Measurements from ENCODE around the gene DCT.

Gene DCT

GRCh38 chr13:94444826-94445225 is 34.7 kb downstream of the DCT start:
- FAIRE-seq, result no peak

GRCh38 chr13:94435604-94436226 is 43.8 kb downstream of the DCT start:
- peak; percentile 99 for FAIRE-seq

- FAIRE-seq, result no peak
These were observed 46.2 kb downstream of the DCT start for GRCh38 chr13:94433055-94433961.

GRCh38 chr13:94431987-94432386 is 47.5 kb downstream of the DCT start:
- FAIRE-seq, result no peak

GRCh38 chr13:94431574-94431973 is 47.9 kb downstream of the DCT start:
- no peak for FAIRE-seq

- no peak for FAIRE-seq
These were observed 52.0 kb downstream of the DCT start for GRCh38 chr13:94427313-94427953.

- FAIRE-seq, result no peak
These were observed 59.6 kb downstream of the DCT start for GRCh38 chr13:94419925-94420305.

- no peak for FAIRE-seq
These were observed 60.1 kb downstream of the DCT start for GRCh38 chr13:94419304-94419924.

- no peak for FAIRE-seq
These were observed 62.2 kb downstream of the DCT start for GRCh38 chr13:94417294-94417693.

- FAIRE-seq, result no peak
These were observed 62.9 kb downstream of the DCT start for GRCh38 chr13:94416454-94417080.

GRCh38 chr13:94415500-94416237 is 63.8 kb downstream of the DCT start:
- FAIRE-seq, result peak; percentile 96

- FAIRE-seq, result no peak
These were observed 64.8 kb downstream of the DCT start for GRCh38 chr13:94414708-94415107.

GRCh38 chr13:94414141-94414540 is 65.3 kb downstream of the DCT start:
- FAIRE-seq, result no peak

- FAIRE-seq, result no peak
These were observed 65.9 kb downstream of the DCT start for GRCh38 chr13:94413598-94413944.

- no peak for FAIRE-seq
These were observed 66.4 kb downstream of the DCT start for GRCh38 chr13:94412870-94413597.

GRCh38 chr13:94411747-94412146 is 67.7 kb downstream of the DCT start:
- no peak for FAIRE-seq

- no peak for FAIRE-seq
These were observed 71.0 kb downstream of the DCT start for GRCh38 chr13:94408314-94409036.

GRCh38 chr13:94400874-94401273 is 78.6 kb downstream of the DCT start:
- no peak for FAIRE-seq

- FAIRE-seq, result no peak
These were observed 79.7 kb downstream of the DCT start for GRCh38 chr13:94399812-94400211.

- no peak for FAIRE-seq
These were observed 83.6 kb downstream of the DCT start for GRCh38 chr13:94395860-94396259.

- FAIRE-seq, result no peak
These were observed 84.8 kb downstream of the DCT start for GRCh38 chr13:94394723-94395122.
